Endodermal cell (in vitro differentiated cells): ENCODE measurements around the gene SLC38A3. TPM values are rescaled to one million over a fixed set of nuclear protein-coding genes. Genes with fewer than 3 reads are reported as not detected.
A peak's percentile ranks its signal among the peaks of the same experiment; 100 is the strongest.

Experiments
- DNase-seq: peaks from one replicate; pipeline ENCODE4 v3.0.0-alpha.2; 2017
- H3K27ac ChIP-seq: 2 replicates; pipeline ENCODE4 v1.5.1; 2013; ENCODE audit warnings: mild to moderate bottlenecking, low read depth, low read length, moderate library complexity
- H3K27me3 ChIP-seq: 2 replicates; pipeline ENCODE4 v1.6.1; 2013; ENCODE audit warnings: mild to moderate bottlenecking, low read length, moderate library complexity; ENCODE audit not compliant: insufficient read depth, control insufficient read depth, poor library complexity, severe bottlenecking
- H3K36me3 ChIP-seq: 2 replicates; pipeline ENCODE4 v1.7.0; 2013; ENCODE audit warnings: mild to moderate bottlenecking, low read length, moderate library complexity; ENCODE audit not compliant: control insufficient read depth, insufficient read depth
- H3K4me1 ChIP-seq: one replicate; pipeline ENCODE4 v1.7.0; 2013; ENCODE audit warnings: low read length; ENCODE audit not compliant: control insufficient read depth, insufficient read depth
- H3K4me3 ChIP-seq: 2 replicates; pipeline ENCODE4 v1.5.1; 2013; ENCODE audit warnings: mild to moderate bottlenecking, low read length, moderate library complexity
- H3K9ac ChIP-seq: 2 replicates; pipeline ENCODE4 v1.6.1; 2013; ENCODE audit warnings: mild to moderate bottlenecking, low read length, moderate library complexity; ENCODE audit not compliant: poor library complexity, severe bottlenecking; ENCODE audit errors: extremely low read depth
- H3K9me3 ChIP-seq: 2 replicates; pipeline ENCODE4 v1.6.1; 2013; ENCODE audit warnings: mild to moderate bottlenecking, low read length, moderate library complexity; ENCODE audit not compliant: control insufficient read depth
- H3K27ac Mint-ChIP-seq: 2 replicates; pipeline ENCODE4 v1.8.0; 2020; ENCODE audit warnings: mixed read lengths
- H3K27me3 Mint-ChIP-seq: 2 replicates; pipeline ENCODE4 v1.8.0; 2021; ENCODE audit warnings: mild to moderate bottlenecking, mixed read lengths; ENCODE audit not compliant: insufficient read depth
- H3K36me3 Mint-ChIP-seq: 2 replicates; pipeline ENCODE4 v1.8.0; 2020; ENCODE audit warnings: low read depth, mixed read lengths
- H3K4me1 Mint-ChIP-seq: 2 replicates; pipeline ENCODE4 v1.8.0; 2020; ENCODE audit warnings: mixed read lengths
- H3K4me3 Mint-ChIP-seq: 2 replicates; pipeline ENCODE4 v1.8.0; 2020; ENCODE audit warnings: mild to moderate bottlenecking, moderate library complexity, mixed read lengths
- H3K9me3 Mint-ChIP-seq: 2 replicates; pipeline ENCODE4 v1.8.0; 2020; ENCODE audit warnings: mild to moderate bottlenecking, mixed read lengths
- CTCF ChIP-seq: fragments of 200-600 bp; sonication (generic); conservative IDR thresholded peaks from 2 replicates; pipeline ENCODE4 v1.5.0; 2021; ENCODE audit warnings: antibody characterized with exemption, mild to moderate bottlenecking
- WGBS, 2 experiments: methylation state at CpG; one replicate each; pipeline versions ENCODE4 v1.1.5 to v1.1.7; 2013; ENCODE audit warnings: missing lambda C conversion rate in 2 of 2, mixed read lengths in 1 of 2; ENCODE audit not compliant: insufficient coverage in 1 of 2, insufficient read length in 1 of 2; 5-methylcytosine and 5-hydroxymethylcytosine counted together
- total RNA-seq, 2 donors: library from RNA; stranded (reverse); fragmentation: NEBNext Ultra II Directional in 1 of 2; extraction: Animal tissue kit (Norgen Biotek cat#: 25700) in 1 of 2; gene quantifications; 2 replicates in 1 of 2; 3 replicates in 1 of 2; pipeline ENCODE4 v1.2.1, GENCODE V29; 2021

SLC38A3 gene
- total RNA-seq, 2 donors from 2014 or later, result 1.5 to 1.9 TPM

GRCh38 chr3:50267280-50267913, 62.3 kb downstream of the SLC38A3 start:
- Mint-ChIP-seq H3K27ac (no peak overlapping the region), H3K9me3 (no peaks in the 10 kb centered on the region), H3K36me3 (no peaks in the 10 kb centered on the region), H3K4me3 (peak overlapping the region; percentile 19), H3K27me3 (peaks cover 8% of the 10 kb centered on the region), H3K4me1 (peaks cover 22% of the 10 kb centered on the region)
- DNase-seq, result peak; percentile 79
- no peaks in the 10 kb centered on the region for H3K36me3 ChIP-seq
- H3K27me3 ChIP-seq, result no peaks in the 10 kb centered on the region
- H3K4me1 ChIP-seq, result peaks cover 9% of the 10 kb centered on the region
- no peak for TF ChIP-seq CTCF
- H3K9me3 ChIP-seq, result no peaks in the 10 kb centered on the region
- no peak overlapping the region for H3K4me3 ChIP-seq
- H3K27ac ChIP-seq, result no peak overlapping the region
- WGBS, 2 experiments, result 41 to 47% methylated on average over 4 to 22 of the region's 22 CpGs
- H3K9ac ChIP-seq, result no peak overlapping the region

DNA sequence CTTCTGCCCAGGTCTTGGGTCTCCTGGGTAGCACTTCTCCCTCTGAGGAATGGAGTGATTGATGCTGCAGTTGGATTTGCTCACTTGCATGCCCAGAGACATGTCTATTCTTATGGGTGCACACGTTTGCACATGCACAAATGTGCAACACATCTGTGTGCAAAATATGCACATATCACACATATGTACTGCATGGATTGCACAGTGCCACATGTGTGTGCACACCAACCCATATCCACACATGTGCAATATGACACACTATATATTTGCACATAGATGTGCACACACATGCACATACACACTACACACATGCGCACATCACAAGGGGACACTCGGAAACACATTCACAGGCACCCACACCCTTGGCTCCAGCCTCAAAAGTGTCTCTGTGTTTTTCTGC, 63.2 kb downstream of the SLC38A3 start:
- no peaks in the 10 kb centered on the region for H3K36me3 ChIP-seq
- no peak overlapping the region for H3K27ac ChIP-seq
- TF ChIP-seq CTCF, result no peak
- no peaks in the 10 kb centered on the region for H3K9me3 ChIP-seq
- H3K27me3 Mint-ChIP-seq, result peaks cover 14% of the 10 kb centered on the region
- peaks cover 9% of the 10 kb centered on the region for H3K4me1 ChIP-seq
- no peak overlapping the region for H3K9ac ChIP-seq
- 85 to 94% methylated on average over 3 of the region's 3 CpGs for WGBS, 2 experiments
- no peak overlapping the region for H3K4me3 ChIP-seq
- no peak for DNase-seq
- H3K9me3 Mint-ChIP-seq, result no peaks in the 10 kb centered on the region
- H3K27ac Mint-ChIP-seq, result no peak overlapping the region
- peaks cover 4% of the 10 kb centered on the region for H3K27me3 ChIP-seq
- H3K4me3 Mint-ChIP-seq, result no peak overlapping the region
- H3K4me1 Mint-ChIP-seq, result peaks cover 26% of the 10 kb centered on the region
- H3K36me3 Mint-ChIP-seq, result no peaks in the 10 kb centered on the region

GRCh38 chr3:50268703-50269451, 63.8 kb downstream of the SLC38A3 start, which contains the start of gene SEMA3B:
TSS of gene SEMA3B (plus strand) at chr3:50269147. CDS start at chr3:50269241, 94 bp downstream.
- Histone ChIP-seq H3K36me3 (no peaks in the 10 kb centered on the region), H3K9ac (no peak within 1 kb of the TSS), H3K9me3 (no peaks in the 10 kb centered on the region), H3K4me1 (peaks cover 9% of the 10 kb centered on the region), H3K27me3 (peaks cover 10% of the 10 kb centered on the region), H3K4me3 (no peak within 1 kb of the TSS), H3K27ac (peak within 1 kb of the TSS; percentile 16)
- DNase-seq, result peak; percentile 63
- Mint-ChIP-seq H3K36me3 (no peaks in the 10 kb centered on the region), H3K4me3 (no peak within 1 kb of the TSS), H3K9me3 (no peaks in the 10 kb centered on the region), H3K27me3 (peaks cover 19% of the 10 kb centered on the region), H3K4me1 (peaks cover 26% of the 10 kb centered on the region), H3K27ac (peak within 1 kb of the TSS; percentile 26)
- no peak for TF ChIP-seq CTCF
- 80 to 85% methylated on average over 6 to 21 of the region's 21 CpGs for WGBS, 2 experiments
